Karpas-422 (cell line): ENCODE results near the gene SLC2A9. TPM values are rescaled to one million over a fixed set of nuclear protein-coding genes. Genes with fewer than 3 reads are reported as not detected.
"Not testable (repeated sequence)": the region's sequence is repeated elsewhere in the genome, so short reads cannot be mapped to it uniquely, and the experiment has no call there.

ENCODE experiments used
- DNase-seq: peaks from one replicate; pipeline ENCODE4 v3.0.0-alpha.2; 2015
- H2AFZ ChIP-seq: fragments of 200-600 bp; sonication (generic); 2 replicates; pipeline ENCODE4 v1.6.1; 2014; ENCODE audit warnings: antibody characterized with exemption, low read length, mixed read lengths
- H3K27ac ChIP-seq: fragments of 200-600 bp; sonication (generic); 2 replicates; pipeline ENCODE4 v1.5.1; 2014; ENCODE audit warnings: mild to moderate bottlenecking, low read length, moderate library complexity
- H3K27me3 ChIP-seq: fragments of 200-600 bp; sonication (generic); 2 replicates; pipeline ENCODE4 v1.6.1; 2014; ENCODE audit warnings: low read length, mixed read lengths
- H3K36me3 ChIP-seq: fragments of 200-600 bp; sonication (generic); 2 replicates; pipeline ENCODE4 v1.6.1; 2014; ENCODE audit warnings: low read length, mixed read lengths; ENCODE audit not compliant: insufficient read depth
- H3K4me1 ChIP-seq: fragments of 200-600 bp; sonication (generic); 2 replicates; pipeline ENCODE4 v1.6.1; 2014; ENCODE audit warnings: mild to moderate bottlenecking, low read length, mixed read lengths
- H3K4me2 ChIP-seq: fragments of 200-600 bp; sonication (generic); 2 replicates; pipeline ENCODE4 v1.6.1; 2014; ENCODE audit warnings: low read length, low read depth, mild to moderate bottlenecking; ENCODE audit not compliant: poor library complexity, severe bottlenecking
- H3K4me3 ChIP-seq: fragments of 200-600 bp; sonication (generic); 2 replicates; pipeline ENCODE4 v1.5.1; 2014; ENCODE audit warnings: mild to moderate bottlenecking, antibody characterized with exemption, low read length, mixed read lengths
- H3K79me2 ChIP-seq: fragments of 200-600 bp; sonication (generic); 2 replicates; pipeline ENCODE4 v1.6.1; 2014; ENCODE audit warnings: mild to moderate bottlenecking, low read length, mixed read lengths
- H3K9ac ChIP-seq: fragments of 200-600 bp; sonication (generic); 2 replicates; pipeline ENCODE4 v1.6.0; 2014; ENCODE audit warnings: low read length
- H3K9me2 ChIP-seq: fragments of 200-600 bp; sonication (generic), shearing (Covaris generic); replicated peaks from 2 replicates; pipeline ENCODE4 v1.6.0; 2014; ENCODE audit warnings: mild to moderate bottlenecking, low read length, moderate library complexity; ENCODE audit not compliant: insufficient read depth
- H3K9me3 ChIP-seq: fragments of 300-700, 200-600 bp; sonication (generic); 2 replicates; pipeline ENCODE4 v1.6.1; 2014; ENCODE audit warnings: low read length, mixed read lengths
- H4K20me1 ChIP-seq: fragments of 200-600 bp; sonication (generic); 2 replicates; pipeline ENCODE4 v1.6.1; 2014; ENCODE audit warnings: mild to moderate bottlenecking, antibody characterized with exemption, low read length, low read depth; ENCODE audit not compliant: insufficient read depth
- small RNA-seq: library from RNA; depleted of rRNA; stranded (forward); fragments of <200 nt; gene quantifications from one replicate; pipeline ENCODE3, GENCODE V24; 2014
- total RNA-seq: library from RNA; depleted of rRNA; stranded (reverse); fragments of >200 nt; shearing (Covaris generic); gene quantifications from 2 replicates; pipeline ENCODE4 v1.2.3, GENCODE V29; 2014; ENCODE audit warnings: low replicate concordance; rRNA removed

The SLC2A9 gene
- total RNA-seq, 1 experiment from 2014 or later: 0.71 TPM

GRCh38 chr4:9796641-9797040 lies 224.7 kb downstream of the SLC2A9 start:
- not testable (repeated sequence) for H3K4me2 ChIP-seq, H3K4me3 ChIP-seq, H3K36me3 ChIP-seq, H3K27ac ChIP-seq, H3K9me2 ChIP-seq, H2AFZ ChIP-seq, DNase-seq, H4K20me1 ChIP-seq, H3K9me3 ChIP-seq, H3K27me3 ChIP-seq, H3K9ac ChIP-seq, H3K4me1 ChIP-seq, H3K79me2 ChIP-seq

- H2AFZ ChIP-seq: no peak overlapping the region
- H3K9me3 ChIP-seq: no peaks in the 10 kb centered on the region
- no peak overlapping the region for H3K9ac ChIP-seq
- no peak for DNase-seq
- no peak overlapping the region for H3K27ac ChIP-seq
- no peaks in the 10 kb centered on the region for H3K9me2 ChIP-seq
- no peaks in the 10 kb centered on the region for H3K36me3 ChIP-seq
- no peaks in the 10 kb centered on the region for H3K4me1 ChIP-seq
- no peak overlapping the region for H3K4me3 ChIP-seq
- H3K4me2 ChIP-seq: no peak overlapping the region
- no peaks in the 10 kb centered on the region for H3K79me2 ChIP-seq
- H4K20me1 ChIP-seq: no peaks in the 10 kb centered on the region
- no peaks in the 10 kb centered on the region for H3K27me3 ChIP-seq
These were observed 228.9 kb downstream of the SLC2A9 start for GRCh38 chr4:9792381-9792780.

- not testable (repeated sequence) for H3K9ac ChIP-seq, H3K27ac ChIP-seq, H2AFZ ChIP-seq, H3K9me3 ChIP-seq, H3K36me3 ChIP-seq, H3K4me2 ChIP-seq, H3K4me1 ChIP-seq, H3K27me3 ChIP-seq, H3K9me2 ChIP-seq, H3K4me3 ChIP-seq, DNase-seq, H4K20me1 ChIP-seq, H3K79me2 ChIP-seq
These were observed 235.4 kb downstream of the SLC2A9 start for GRCh38 chr4:9785891-9786290.

GRCh38 chr4:9782136-9782436 lies 239.2 kb downstream of the SLC2A9 start:
- no peak for DNase-seq
- no peak overlapping the region for H3K27ac ChIP-seq
- H3K4me3 ChIP-seq: no peak overlapping the region
- no peaks in the 10 kb centered on the region for H3K9me2 ChIP-seq
- no peaks in the 10 kb centered on the region for H3K36me3 ChIP-seq
- H2AFZ ChIP-seq: no peak overlapping the region
- no peaks in the 10 kb centered on the region for H3K9me3 ChIP-seq
- H3K27me3 ChIP-seq: no peaks in the 10 kb centered on the region
- no peaks in the 10 kb centered on the region for H4K20me1 ChIP-seq
- no peak overlapping the region for H3K9ac ChIP-seq
- H3K79me2 ChIP-seq: no peaks in the 10 kb centered on the region
- H3K4me2 ChIP-seq: no peak overlapping the region
- no peaks in the 10 kb centered on the region for H3K4me1 ChIP-seq

- Histone ChIP-seq H3K9me3 (no peaks in the 10 kb centered on the region), H4K20me1 (no peaks in the 10 kb centered on the region), H3K4me3 (no peak within 1 kb of the TSS), H2AFZ (no peak within 1 kb of the TSS), H3K27ac (no peak within 1 kb of the TSS), H3K4me1 (no peaks in the 10 kb centered on the region), H3K9ac (no peak within 1 kb of the TSS), H3K9me2 (no peaks in the 10 kb centered on the region), H3K27me3 (no peaks in the 10 kb centered on the region), H3K79me2 (no peaks in the 10 kb centered on the region), H3K36me3 (no peaks in the 10 kb centered on the region), H3K4me2 (no peak within 1 kb of the TSS)
- no peak for DNase-seq
These were observed 239.8 kb downstream of the SLC2A9 start, which contains the start of gene DRD5 for GRCh38 chr4:9781343-9782135. TSS of gene DRD5 (plus strand) at chr4:9781634. CDS start at chr4:9782030, 396 bp downstream.

Small RNA genes within 50 kb of the gene (small RNA-seq; reads per million reads assigned to genes)
- not detected for gene RNA5SP154

Other genes with a start within 250 kb of the SLC2A9 start
- gene DRD5, start 239.9 kb downstream of the SLC2A9 start, total RNA-seq: not detected in 2 replicates
- 67.5 and 116 TPM in 2 replicates for gene WDR1, start 95.3 kb upstream of the SLC2A9 start, total RNA-seq